IMR-90 (cell line): ENCODE data around the gene MGAT4C.

Experiments used
- CTCF ChIP-seq: conservative IDR thresholded peaks from 2 replicates; pipeline ENCODE4 v1.5.1; 2012; ENCODE audit warnings: mild to moderate bottlenecking, low read depth, low read length, improper control_type of control experiment
- MXI1 ChIP-seq: IDR thresholded peaks from 2 replicates; pipeline ENCODE4 v1.6.1; 2012; ENCODE audit warnings: low read depth, mild to moderate bottlenecking, low read length, moderate library complexity, borderline replicate concordance
- POLR2A ChIP-seq: IDR thresholded peaks from 2 replicates; pipeline ENCODE4 v1.6.1; 2012; ENCODE audit warnings: mild to moderate bottlenecking, low read depth, low read length
- SMC3 ChIP-seq: fragments of 150-350 bp; IDR thresholded peaks from 2 replicates; pipeline ENCODE4 v1.6.1; 2016; ENCODE audit warnings: low read depth, mild to moderate bottlenecking, antibody characterized with exemption, low read length, moderate library complexity

GRCh38 chr12:86254399-86255107 lies 1.6 kb downstream of the MGAT4C start:
- TF ChIP-seq CTCF (no peak), POLR2A (no peak), SMC3 (no peak), MXI1 (no peak)
